CD14-positive monocyte (primary cell): ENCODE results near the gene ACER1. TPM values are rescaled to one million over a fixed set of nuclear protein-coding genes. Genes with fewer than 3 reads are reported as not detected.

Experiments
- DNase-seq, 3 donors: peaks; one replicate each; pipeline ENCODE4 v3.0.0-alpha.2; 2011 to 2022
- H2AFZ ChIP-seq: 2 replicates; pipeline ENCODE4 v1.6.0; 2012; ENCODE audit warnings: mild to moderate bottlenecking, low read depth, low read length, inconsistent platforms; ENCODE audit not compliant: insufficient read depth, poor library complexity, severe bottlenecking
- H3K27ac ChIP-seq, 2 donors: 1 replicate in 1 of 2; 2 replicates in 1 of 2; pipeline ENCODE4 v1.5.1; 2012 to 2013; ENCODE audit warnings: low read length in 2 of 2, control low read depth in 1 of 2, inconsistent platforms in 1 of 2, low read depth in 1 of 2, mild to moderate bottlenecking in 1 of 2
- H3K27me3 ChIP-seq, 2 donors: one replicate each; pipeline versions ENCODE4 v1.6.0 to v1.6.1; 2011 to 2013; ENCODE audit warnings: low read length in 2 of 2; ENCODE audit not compliant: control insufficient read depth in 2 of 2, insufficient read depth in 2 of 2
- H3K36me3 ChIP-seq, 2 donors: replicated peaks in 1 of 2; 1 replicate in 1 of 2; 2 replicates in 1 of 2; pipeline versions ENCODE4 v1.5.1 to v1.6.1; 2012 to 2013; ENCODE audit warnings: low read length in 2 of 2, control low read depth in 1 of 2, inconsistent platforms in 1 of 2, mild to moderate bottlenecking in 1 of 2; ENCODE audit not compliant: insufficient read depth in 2 of 2, control insufficient read depth in 1 of 2
- H3K4me1 ChIP-seq, 2 donors: 1 replicate in 1 of 2; 2 replicates in 1 of 2; pipeline versions ENCODE4 v1.5.1 to v1.6.1; 2012 to 2013; ENCODE audit warnings: low read length in 2 of 2, control low read depth in 1 of 2, inconsistent platforms in 1 of 2, mild to moderate bottlenecking in 1 of 2, moderate library complexity in 1 of 2; ENCODE audit not compliant: insufficient read depth in 2 of 2, control insufficient read depth in 1 of 2
- H3K4me2 ChIP-seq: replicated peaks from 2 replicates; pipeline ENCODE3; 2012; ENCODE audit warnings: low read length, moderate library complexity, mild to moderate bottlenecking; ENCODE audit not compliant: poor library complexity, severe bottlenecking; ENCODE audit errors: extremely low read depth
- H3K4me3 ChIP-seq, 3 experiments: fragments of 200-600 bp in 1 of 3; sonication (generic) in 1 of 3; replicated peaks in 1 of 3; 1 replicate in 2 of 3; 2 replicates in 1 of 3; pipeline ENCODE4 v1.5.1; 2011 to 2013; ENCODE audit warnings: low read length in 3 of 3, mild to moderate bottlenecking in 3 of 3, control low read depth in 2 of 3, low read depth in 2 of 3, inconsistent platforms in 1 of 3, moderate library complexity in 1 of 3
- H3K79me2 ChIP-seq: 2 replicates; pipeline ENCODE4 v1.6.0; 2012; ENCODE audit warnings: mild to moderate bottlenecking, control low read depth, inconsistent platforms, low read length, moderate library complexity; ENCODE audit not compliant: insufficient read depth
- H3K9ac ChIP-seq: 2 replicates; pipeline ENCODE4 v1.6.0; 2017; ENCODE audit warnings: low read length, mild to moderate bottlenecking; ENCODE audit not compliant: insufficient read depth, poor library complexity, severe bottlenecking
- H3K9me3 ChIP-seq, 2 donors: replicated peaks in 1 of 2; 1 replicate in 1 of 2; 2 replicates in 1 of 2; pipeline versions ENCODE4 v1.5.1 to v1.6.1; 2012 to 2013; ENCODE audit warnings: low read length in 2 of 2, control low read depth in 1 of 2; ENCODE audit not compliant: control insufficient read depth in 1 of 2, insufficient read depth in 1 of 2
- H4K20me1 ChIP-seq: 2 replicates; pipeline ENCODE4 v1.6.0; 2012; ENCODE audit warnings: mild to moderate bottlenecking, low read length, control low read depth, moderate library complexity; ENCODE audit not compliant: insufficient read depth
- H3K27ac Mint-ChIP-seq, 7 donors: one replicate each; pipeline ENCODE4 v1.8.0; 2020; ENCODE audit warnings: mild to moderate bottlenecking in 7 of 7, mixed read lengths in 7 of 7, moderate library complexity in 6 of 7, inconsistent platforms in 2 of 7
- H3K27me3 Mint-ChIP-seq, 3 donors: one replicate each; pipeline ENCODE4 v1.8.0; 2021 to 2022; ENCODE audit warnings: low read depth in 3 of 3, mild to moderate bottlenecking in 3 of 3, mixed read lengths in 3 of 3, moderate library complexity in 3 of 3, inconsistent platforms in 1 of 3
- H3K36me3 Mint-ChIP-seq, 2 donors: one replicate each; pipeline ENCODE4 v1.8.0; 2020; ENCODE audit warnings: mixed read lengths in 2 of 2, inconsistent platforms in 1 of 2, mild to moderate bottlenecking in 1 of 2
- H3K4me1 Mint-ChIP-seq: one replicate; pipeline ENCODE4 v1.8.0; 2020; ENCODE audit warnings: mild to moderate bottlenecking, mixed read lengths
- H3K4me3 Mint-ChIP-seq, 2 donors: one replicate each; pipeline ENCODE4 v1.8.0; 2020; ENCODE audit warnings: mild to moderate bottlenecking in 2 of 2, mixed read lengths in 2 of 2, moderate library complexity in 1 of 2
- H3K9me3 Mint-ChIP-seq, 7 donors: one replicate each; pipeline ENCODE4 v1.8.0; 2020 to 2022; ENCODE audit warnings: mixed read lengths in 7 of 7, mild to moderate bottlenecking in 6 of 7, moderate library complexity in 6 of 7, inconsistent platforms in 2 of 7
- WGBS: methylation state at CpG from one replicate; pipeline ENCODE4 v1.1.5; 2013; ENCODE audit warnings: missing lambda C conversion rate; ENCODE audit not compliant: insufficient coverage; 5-methylcytosine and 5-hydroxymethylcytosine counted together
- intact Hi-C, 2 donors: fragments of 100-400 bp; cut with micrococcal nuclease; formaldehyde crosslinking; loops; one replicate each; pipeline versions ENCODE4 v1.15.0 to v1.15.1; 2023
- polyA plus RNA-seq, 3 donors: library from polyadenylated mRNA; depleted of rRNA in 1 of 3; unstranded in 2 of 3; stranded (reverse) in 1 of 3; fragments of 300-500 nt in 2 of 3; fragments of >200 nt in 1 of 3; fragmentation: Illumina TruSeq in 2 of 3; gene quantifications; 1 replicate in 2 of 3; 2 replicates in 1 of 3; pipeline ENCODE4 v1.2.3, GENCODE V29; 2012 to 2021
- TF ChIP-seq, protein P1 (sequence below): fragments of 200-600 bp; IDR thresholded peaks from one replicate; pipeline ENCODE4 v1.8.0; 2022; ENCODE audit warnings: antibody characterized with exemption, mild to moderate bottlenecking

Gene ACER1
- polyA plus RNA-seq, 3 donors, result not detected

DNA sequence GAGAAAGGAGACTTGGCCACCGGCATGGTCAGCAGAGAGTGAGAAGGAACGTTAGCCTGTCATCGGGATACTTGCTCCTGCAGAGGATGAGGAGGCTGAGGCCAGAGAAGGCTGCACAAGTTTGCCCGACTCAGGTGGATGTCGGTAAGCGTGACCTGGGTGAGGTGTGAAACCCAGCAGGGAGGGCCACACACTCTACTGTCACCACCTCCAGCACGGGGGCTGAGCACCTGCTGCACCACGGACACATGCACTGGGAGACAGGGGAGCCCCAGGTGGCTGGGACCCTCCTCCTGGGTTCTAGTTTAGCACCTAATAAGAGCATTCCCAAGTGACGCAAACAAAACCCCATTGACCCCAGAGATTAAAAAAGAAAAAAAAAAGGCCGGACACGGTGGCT lies 70.9 kb downstream of the ACER1 start:
- H3K36me3 Mint-ChIP-seq, result peaks cover 64 to 93% of the 10 kb centered on the region in 2 donors
- Histone ChIP-seq H3K79me2 (peaks cover 82% of the 10 kb centered on the region), H3K4me3 (no peak overlapping the region), H3K9me3 (no peaks in the 10 kb centered on the region), H3K4me1 (no peaks in the 10 kb centered on the region), H3K27ac (no peak overlapping the region), H4K20me1 (peaks cover 81% of the 10 kb centered on the region), H3K9ac (no peak overlapping the region), H2AFZ (no peak overlapping the region), H3K4me2 (no peak overlapping the region), H3K27me3 (no peaks in the 10 kb centered on the region), H3K36me3 (peaks cover 49 to 92% of the 10 kb centered on the region in 2 donors)
- peaks cover 7% of the 10 kb centered on the region for H3K4me1 Mint-ChIP-seq
- DNase-seq, result no peak
- H3K4me3 Mint-ChIP-seq, result no peak overlapping the region
- 98% methylated on average over 5 of the region's 11 CpGs for WGBS
- H3K27ac Mint-ChIP-seq, result peak overlapping the region in 1 of 7 donors; percentile 72
- intact Hi-C loops, result no loop called here
- TF ChIP-seq, protein P1, sequence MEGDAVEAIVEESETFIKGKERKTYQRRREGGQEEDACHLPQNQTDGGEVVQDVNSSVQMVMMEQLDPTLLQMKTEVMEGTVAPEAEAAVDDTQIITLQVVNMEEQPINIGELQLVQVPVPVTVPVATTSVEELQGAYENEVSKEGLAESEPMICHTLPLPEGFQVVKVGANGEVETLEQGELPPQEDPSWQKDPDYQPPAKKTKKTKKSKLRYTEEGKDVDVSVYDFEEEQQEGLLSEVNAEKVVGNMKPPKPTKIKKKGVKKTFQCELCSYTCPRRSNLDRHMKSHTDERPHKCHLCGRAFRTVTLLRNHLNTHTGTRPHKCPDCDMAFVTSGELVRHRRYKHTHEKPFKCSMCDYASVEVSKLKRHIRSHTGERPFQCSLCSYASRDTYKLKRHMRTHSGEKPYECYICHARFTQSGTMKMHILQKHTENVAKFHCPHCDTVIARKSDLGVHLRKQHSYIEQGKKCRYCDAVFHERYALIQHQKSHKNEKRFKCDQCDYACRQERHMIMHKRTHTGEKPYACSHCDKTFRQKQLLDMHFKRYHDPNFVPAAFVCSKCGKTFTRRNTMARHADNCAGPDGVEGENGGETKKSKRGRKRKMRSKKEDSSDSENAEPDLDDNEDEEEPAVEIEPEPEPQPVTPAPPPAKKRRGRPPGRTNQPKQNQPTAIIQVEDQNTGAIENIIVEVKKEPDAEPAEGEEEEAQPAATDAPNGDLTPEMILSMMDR, result no peak
- H3K27me3 Mint-ChIP-seq, result peaks cover 0 to 3% (median 0%) of the 10 kb centered on the region in 3 donors
- no peaks in the 10 kb centered on the region for H3K9me3 Mint-ChIP-seq

DNA sequence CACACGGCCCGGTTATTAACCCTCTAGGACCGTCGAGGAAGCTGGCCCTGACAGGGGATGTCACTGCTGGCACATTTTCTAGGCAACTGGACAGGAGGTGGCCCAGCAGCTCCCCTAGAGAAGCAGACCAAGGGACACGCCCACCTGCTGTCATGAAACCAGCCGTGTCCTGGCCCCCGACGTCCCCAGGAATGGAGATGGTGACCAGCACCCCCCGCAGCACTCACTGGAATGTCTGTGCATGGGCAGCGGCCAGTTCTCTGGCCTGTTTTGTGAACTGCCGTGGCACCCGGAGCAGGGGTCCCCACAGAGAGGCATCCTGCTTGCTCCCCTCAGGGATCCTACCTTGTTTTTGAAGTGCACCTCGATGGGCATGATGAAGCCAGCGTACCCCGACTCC lies 71.5 kb downstream of the ACER1 start:
- peaks cover 8% of the 10 kb centered on the region for H3K4me1 Mint-ChIP-seq
- Histone ChIP-seq H3K4me3 (no peak overlapping the region), H3K4me1 (no peaks in the 10 kb centered on the region), H3K9ac (no peak overlapping the region), H2AFZ (no peak overlapping the region), H3K4me2 (no peak overlapping the region), H3K36me3 (peaks cover 49 to 93% of the 10 kb centered on the region in 2 donors), H3K9me3 (no peaks in the 10 kb centered on the region), H4K20me1 (peaks cover 82% of the 10 kb centered on the region), H3K27me3 (no peaks in the 10 kb centered on the region), H3K27ac (no peak overlapping the region), H3K79me2 (peaks cover 83% of the 10 kb centered on the region)
- WGBS, result 83% methylated on average over 12 of the region's 15 CpGs
- H3K27ac Mint-ChIP-seq, result peak overlapping the region in 2 of 7 donors; percentile 16 to 72
- intact Hi-C loops, result no loop called here
- peaks cover 0 to 3% (median 0%) of the 10 kb centered on the region in 3 donors for H3K27me3 Mint-ChIP-seq
- no peak for DNase-seq
- H3K4me3 Mint-ChIP-seq, result no peak overlapping the region
- H3K36me3 Mint-ChIP-seq, result peaks cover 64 to 93% of the 10 kb centered on the region in 2 donors
- no peaks in the 10 kb centered on the region for H3K9me3 Mint-ChIP-seq
- TF ChIP-seq, protein P1, result no peak
